K562 (cell line): ENCODE measurements around the gene TLL1. TPM values are rescaled to one million over a fixed set of nuclear protein-coding genes. Genes with fewer than 3 reads are reported as not detected.

Experiments used
- ATAC-seq: fragments of 200-7000 bp; cut with Tn5 transposase; 3 replicates; pipeline ENCODE4 v1.9.1; 2020; ENCODE audit warnings: moderate library complexity
- BruUV-seq: library from RNA; stranded (reverse); fragments of 400-500 nt; replicated peaks from 2 replicates; lab custom pipeline; 2021; lab: Mats Ljungman, UMichigan
- CTCF ChIA-PET: fragments of 300-600 bp; formaldehyde crosslinking; extraction: SDS; loops from one replicate; lab custom pipeline; 2021; ENCODE audit warnings: low intra/inter-chr PET ratio; lab: Yijun Ruan, JAX
- POLR2A ChIA-PET: fragments of 300-600, 350-650 bp; sonication (Branson Sonifier 250); formaldehyde crosslinking; extraction: SDS; loops from one replicate; lab custom pipeline; 2021; ENCODE audit warnings: antibody characterized with exemption, inconsistent platforms; lab: Yijun Ruan, JAX
- DNase-seq, 4 experiments: peaks; one replicate each; pipeline versions ENCODE4 v3.0.0 to v3.0.0-alpha.2; 2011 to 2018; ENCODE audit warnings: low spot score in 3 of 4, mixed read lengths in 3 of 4; ENCODE audit errors: extremely low read depth in 1 of 4
- FAIRE-seq: peaks from 2 replicates; lab custom pipeline; 2011; peaks lifted over from hg19 to GRCh38; lab: Jason Lieb, UNC
- H2AFZ ChIP-seq: 2 replicates; pipeline ENCODE4 v1.6.0; 2011; ENCODE audit warnings: low read depth, low read length, control low read depth, inconsistent platforms
- H3K27ac ChIP-seq: fragments of 200-600 bp; 3 replicates; pipeline ENCODE4 v1.8.0; 2011; ENCODE audit warnings: low read depth, mild to moderate bottlenecking, control low read depth, inconsistent platforms, low read length, moderate library complexity, mixed read lengths; ENCODE audit errors: extremely low read depth
- H3K27me3 ChIP-seq, 2 experiments: fragments of 300-600 bp in 1 of 2; 2 replicates in 1 of 2; 3 replicates in 1 of 2; pipeline versions ENCODE4 v1.6.0 to v1.8.0; 2011; ENCODE audit warnings: inconsistent platforms in 2 of 2, low read length in 2 of 2, mild to moderate bottlenecking in 1 of 2, mixed read lengths in 1 of 2, moderate library complexity in 1 of 2; ENCODE audit not compliant: control insufficient read depth in 2 of 2, insufficient read depth in 2 of 2
- H3K36me3 ChIP-seq: fragments of 300-600 bp; 3 replicates; pipeline ENCODE4 v1.8.0; 2011; ENCODE audit warnings: mild to moderate bottlenecking, low read length, inconsistent platforms; ENCODE audit not compliant: control insufficient read depth, insufficient read depth
- H3K4me1 ChIP-seq, 2 experiments: fragments of 200-600 bp in 1 of 2; replicated peaks in 1 of 2; 2 replicates in 1 of 2; 3 replicates in 1 of 2; pipeline versions ENCODE4 v1.5.1 to v1.8.0; 2011; ENCODE audit warnings: inconsistent platforms in 2 of 2, low read length in 2 of 2, mild to moderate bottlenecking in 1 of 2, mixed read lengths in 1 of 2, moderate library complexity in 1 of 2; ENCODE audit not compliant: control insufficient read depth in 2 of 2, insufficient read depth in 2 of 2
- H3K4me2 ChIP-seq: 2 replicates; pipeline ENCODE4 v1.6.1; 2011; ENCODE audit warnings: low read length, control low read depth, inconsistent platforms, mixed read lengths; ENCODE audit not compliant: insufficient read depth
- H3K4me3 ChIP-seq: fragments of 200-600 bp; sonication (generic), shearing (Covaris generic); 2 replicates; pipeline ENCODE4 v1.5.1; 2016; ENCODE audit warnings: control low read depth, inconsistent platforms
- H3K79me2 ChIP-seq: fragments of 200-600 bp; 3 replicates; pipeline ENCODE4 v1.8.0; 2011; ENCODE audit warnings: low read length, inconsistent platforms; ENCODE audit not compliant: control insufficient read depth, insufficient read depth
- H3K9ac ChIP-seq, 2 experiments: 2 replicates each; pipeline versions ENCODE4 v1.6.0 to v1.6.1; 2011; ENCODE audit warnings: low read depth in 2 of 2, low read length in 2 of 2, control low read depth in 1 of 2, inconsistent platforms in 1 of 2, mild to moderate bottlenecking in 1 of 2, mixed read lengths in 1 of 2; ENCODE audit not compliant: insufficient read depth in 1 of 2
- H3K9me1 ChIP-seq: one replicate; pipeline ENCODE4 v1.6.0; 2011; ENCODE audit warnings: inconsistent platforms, mild to moderate bottlenecking, low read length, moderate library complexity; ENCODE audit not compliant: control insufficient read depth, insufficient read depth
- H3K9me3 ChIP-seq: replicated peaks from 2 replicates; pipeline ENCODE4 v1.5.1; 2011; ENCODE audit warnings: low read depth, low read length, inconsistent platforms; ENCODE audit not compliant: control insufficient read depth, insufficient read depth
- H4K20me1 ChIP-seq: replicated peaks from 2 replicates; pipeline ENCODE4 v1.6.1; 2011; ENCODE audit warnings: low read length, inconsistent platforms, mixed read lengths; ENCODE audit not compliant: control insufficient read depth, insufficient read depth
- DNMT1 ChIP-seq: fragments of 450-650 bp; IDR thresholded peaks from 2 replicates; pipeline ENCODE4 v1.6.1; 2016; ENCODE audit warnings: antibody characterized with exemption, mild to moderate bottlenecking
- ELF1 ChIP-seq: fragments of 200-800 bp; sonication (Bioruptor generic); IDR thresholded peaks from 2 replicates; pipeline ENCODE4 v1.6.1; 2016; ENCODE audit warnings: missing genetic modification characterization, missing compliant biosample characterization
- KLF10 ChIP-seq: fragments of 250-450 bp; sonication (Bioruptor Pico); IDR thresholded peaks from 2 replicates; pipeline ENCODE4 v1.6.1; 2021; ENCODE audit warnings: matching md5 sums
- MTA1 ChIP-seq: fragments of 450-650 bp; IDR thresholded peaks from 2 replicates; pipeline ENCODE4 v1.6.1; 2017; ENCODE audit warnings: borderline replicate concordance
- NFE2 ChIP-seq: IDR thresholded peaks from 2 replicates; pipeline ENCODE4 v1.6.1; 2014; ENCODE audit warnings: antibody characterized with exemption, low read depth
- NR3C1 ChIP-seq: sonication (generic); formaldehyde crosslinking; IDR thresholded peaks from 2 replicates; pipeline ENCODE4 v1.8.1; 2022; ENCODE audit warnings: missing genetic modification reagents
- SRF ChIP-seq, 2 experiments: fragments of 250-450, 450-650 bp in 1 of 2; sonication (Bioruptor Pico) in 1 of 2; sonication (generic) in 1 of 2; formaldehyde crosslinking; IDR thresholded peaks; 2 replicates each; pipeline versions ENCODE4 v1.5.0 to v1.5.1; 2020 to 2022; ENCODE audit warnings: mild to moderate bottlenecking in 1 of 2, missing genetic modification reagents in 1 of 2
- TAL1 ChIP-seq: fragments of 450-650 bp; IDR thresholded peaks from 2 replicates; pipeline ENCODE4 v1.6.1; 2016; ENCODE audit warnings: mild to moderate bottlenecking
- TEAD1 ChIP-seq, 2 experiments: fragments of 450-650 bp in 1 of 2; sonication (generic) in 1 of 2; formaldehyde crosslinking; IDR thresholded peaks; 2 replicates each; pipeline versions ENCODE4 v1.4.0 to v1.8.0; 2020 to 2022; ENCODE audit warnings: mild to moderate bottlenecking in 2 of 2, missing genetic modification reagents in 1 of 2
- ZNF175 ChIP-seq: fragments of 200-800 bp; sonication (Bioruptor generic); IDR thresholded peaks from 2 replicates; pipeline ENCODE4 v1.6.1; 2016; ENCODE audit warnings: low read depth, mild to moderate bottlenecking, missing genetic modification characterization, missing compliant biosample characterization
- ZNF212 ChIP-seq: fragments of 450-650 bp; formaldehyde crosslinking; IDR thresholded peaks from 2 replicates; pipeline ENCODE4 v1.4.0; 2020; ENCODE audit warnings: mild to moderate bottlenecking
- ZZZ3 ChIP-seq: fragments of 450-650 bp; IDR thresholded peaks from 2 replicates; pipeline ENCODE4 v1.6.1; 2016; ENCODE audit warnings: antibody characterized with exemption, mild to moderate bottlenecking, moderate library complexity
- WGBS: fragments of 100-300 bp; shearing (Covaris generic); methylation state at CpG from one replicate; pipeline ENCODE4 v1.1.6; 2016; ENCODE audit warnings: low coverage, mixed read lengths; ENCODE audit not compliant: insufficient coverage; ENCODE audit errors: missing lambda C conversion rate; 5-methylcytosine and 5-hydroxymethylcytosine counted together
- in situ Hi-C: fragments of 300-500 bp; cut with MboI; formaldehyde crosslinking; loops from 4 replicates; pipeline ENCODE4 v1.15.0; 2018; ENCODE audit warnings: inconsistent platforms, mixed read lengths
- intact Hi-C: fragments of 100-400 bp; cut with micrococcal nuclease; formaldehyde crosslinking; loops from 2 replicates; pipeline ENCODE4 v1.14.2; 2022
- polyA plus RNA-seq, 8 experiments: library from polyadenylated mRNA; depleted of rRNA in 4 of 8; stranded (reverse) in 5 of 8; unstranded in 3 of 8; fragments of >200 nt; fragmentation: Nextera tagmentation in 2 of 8; fragmentation: Illumina TruSeq in 1 of 8; extraction: Ambion mirVana in 2 of 8; extraction: Trizol in 1 of 8; gene quantifications; 2 replicates each; pipeline versions ENCODE4 v1.2.1 to v1.2.3, GENCODE V29; 2011 to 2014; ENCODE audit warnings: inconsistent platforms in 1 of 8, missing spikeins in 1 of 8
- total RNA-seq, 7 experiments: library from RNA; depleted of rRNA in 6 of 7; stranded (reverse); fragments of >200 nt in 6 of 7; fragmentation: Illumina TruSeq in 2 of 7; extraction: Trizol in 2 of 7; gene quantifications; 2 replicates each; pipeline versions ENCODE4 v1.2.1 to v1.2.3, GENCODE V29; 2011 to 2021; ENCODE audit warnings: low replicate concordance in 1 of 7

TLL1 gene
- total and polyA plus RNA-seq, 9 of the 15 experiments (the other 6 are each of a cell fraction or from before 2014, with no cell fraction given), result not detected

DNA sequence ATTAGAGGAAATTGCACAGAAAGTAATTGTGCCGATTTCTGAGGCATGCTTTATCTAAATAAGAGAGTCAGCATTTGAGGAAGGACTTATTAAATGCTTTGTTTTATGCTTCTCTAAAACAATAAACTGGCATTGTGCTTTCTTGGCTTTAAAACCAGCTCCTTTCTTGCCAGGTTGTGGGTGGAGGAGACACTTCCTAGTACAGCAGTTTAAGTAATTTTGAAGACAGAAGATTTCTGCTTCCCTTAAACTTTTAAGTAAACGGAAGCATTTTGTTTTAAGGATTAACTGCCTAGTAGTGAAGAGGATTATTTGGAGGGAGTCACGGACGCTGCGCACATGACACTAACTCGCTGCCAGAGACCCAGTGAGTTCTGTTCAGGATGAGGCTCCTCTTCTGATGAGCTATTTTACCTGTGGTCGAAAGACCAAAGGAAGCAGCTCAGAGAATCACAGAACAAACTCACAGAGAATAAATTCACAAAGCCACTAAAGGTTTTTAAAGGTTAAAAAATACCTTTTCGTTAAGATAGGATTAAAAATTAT is 169.5 kb downstream of the TLL1 start:
- no peak for TF ChIP-seq SRF (CRISPR knock-in tag; IDR thresholded peaks at IDR 0.05)
- TF ChIP-seq MTA1, result no peak
- TF ChIP-seq TAL1, result no peak
- no peak for TF ChIP-seq ZNF175
- TF ChIP-seq NFE2, result no peak
- TF ChIP-seq ELF1, result no peak
- no peak for TF ChIP-seq TEAD1 (CRISPR knock-in tag; IDR thresholded peaks at IDR 0.05)
- FAIRE-seq (no peak), DNase-seq (no peak), ATAC-seq (no peak)
- ChIA-PET POLR2A (no interaction called here), CTCF (no interaction called here)
- Histone ChIP-seq H3K9me3 (no peaks in the 10 kb centered on the region), H3K27ac (no peak overlapping the region), H2AFZ (no peak overlapping the region), H3K36me3 (no peaks in the 10 kb centered on the region), H3K9ac (no peak overlapping the region), H3K79me2 (no peaks in the 10 kb centered on the region), H3K4me1 (no peaks in the 10 kb centered on the region), H4K20me1 (no peaks in the 10 kb centered on the region), H3K9me1 (no peaks in the 10 kb centered on the region), H3K4me3 (no peak overlapping the region), H3K4me2 (no peak overlapping the region), H3K27me3 (no peaks in the 10 kb centered on the region)
- in situ Hi-C loops, result no loop called here
- 3% methylated on average over 8 of the region's 8 CpGs for WGBS
- no TSS peak for BruUV-seq
- intact Hi-C loops, result no loop called here

GRCh38 chr4:166043801-166044200 is 170.8 kb downstream of the TLL1 start:
- DNase-seq (no peak), FAIRE-seq (no peak), ATAC-seq (no peak)
- no peaks in the 10 kb centered on the region for H3K9me3 ChIP-seq
- H3K79me2 ChIP-seq, result no peaks in the 10 kb centered on the region
- H3K4me1 ChIP-seq, result no peaks in the 10 kb centered on the region
- no peaks in the 10 kb centered on the region for H3K27me3 ChIP-seq
- H3K4me2 ChIP-seq, result no peak overlapping the region
- H3K4me3 ChIP-seq, result no peak overlapping the region
- H3K9me1 ChIP-seq, result no peaks in the 10 kb centered on the region
- ChIA-PET POLR2A (no interaction called here), CTCF (no interaction called here)
- no peak overlapping the region for H3K27ac ChIP-seq
- no peak overlapping the region for H3K9ac ChIP-seq
- H2AFZ ChIP-seq, result no peak overlapping the region
- WGBS, result under 1% methylated on average over 6 of the region's 6 CpGs
- H4K20me1 ChIP-seq, result no peaks in the 10 kb centered on the region
- in situ Hi-C loops, result no loop called here
- intact Hi-C loops, result no loop called here
- no peaks in the 10 kb centered on the region for H3K36me3 ChIP-seq
- no TSS peak for BruUV-seq
- TF ChIP-seq KLF10 (CRISPR knock-in tag) (no peak), ZZZ3 (no peak), NR3C1 (CRISPR knock-in tag) (no peak), DNMT1 (no peak), ZNF212 (CRISPR knock-in tag) (no peak)
